ENCODE measurements around the gene HS6ST3.

HS6ST3 gene

GRCh38 chr13:96203471-96203870 lies 113.6 kb downstream of the HS6ST3 start:
- no peak for DNase-seq

GRCh38 chr13:96214824-96215445 lies 125.0 kb downstream of the HS6ST3 start:
- no peak for DNase-seq

GRCh38 chr13:96216543-96216942 lies 126.6 kb downstream of the HS6ST3 start:
- DNase-seq, result no peak

GRCh38 chr13:96218475-96218874 lies 128.6 kb downstream of the HS6ST3 start:
- no peak for DNase-seq

GRCh38 chr13:96221471-96221870 lies 131.6 kb downstream of the HS6ST3 start:
- no peak for DNase-seq

GRCh38 chr13:96223231-96223630 lies 133.3 kb downstream of the HS6ST3 start:
- DNase-seq, result no peak

GRCh38 chr13:96229356-96229755 lies 139.4 kb downstream of the HS6ST3 start:
- DNase-seq, result no peak

GRCh38 chr13:96238241-96238640 lies 148.3 kb downstream of the HS6ST3 start:
- no peak for DNase-seq

GRCh38 chr13:96238861-96239260 lies 149.0 kb downstream of the HS6ST3 start:
- DNase-seq, result no peak

GRCh38 chr13:96243376-96243775 lies 153.5 kb downstream of the HS6ST3 start:
- no peak for DNase-seq

GRCh38 chr13:96248103-96248502 lies 158.2 kb downstream of the HS6ST3 start:
- DNase-seq, result no peak

- DNase-seq, result no peak
These were observed 159.1 kb downstream of the HS6ST3 start for GRCh38 chr13:96248996-96249395.

GRCh38 chr13:96252903-96253302 lies 163.0 kb downstream of the HS6ST3 start:
- no peak for DNase-seq

- no peak for DNase-seq
These were observed 183.3 kb downstream of the HS6ST3 start for GRCh38 chr13:96273196-96273595.

GRCh38 chr13:96274046-96274445 lies 184.1 kb downstream of the HS6ST3 start:
- DNase-seq, result no peak

GRCh38 chr13:96279904-96280303 lies 190.0 kb downstream of the HS6ST3 start:
- no peak for DNase-seq

GRCh38 chr13:96284971-96285370 lies 195.1 kb downstream of the HS6ST3 start:
- no peak for DNase-seq

GRCh38 chr13:96285729-96286128 lies 195.8 kb downstream of the HS6ST3 start:
- DNase-seq, result no peak

- no peak for DNase-seq
These were observed 205.3 kb downstream of the HS6ST3 start for GRCh38 chr13:96294930-96295881.

- DNase-seq, result no peak
These were observed 207.5 kb downstream of the HS6ST3 start for GRCh38 chr13:96297360-96297759.

GRCh38 chr13:96299235-96299634 lies 209.3 kb downstream of the HS6ST3 start:
- no peak for DNase-seq

- no peak for DNase-seq
These were observed 218.7 kb downstream of the HS6ST3 start for GRCh38 chr13:96308568-96308967.

- DNase-seq, result no peak
These were observed 225.1 kb downstream of the HS6ST3 start for GRCh38 chr13:96314974-96315373.

- DNase-seq, result no peak
These were observed 248.1 kb downstream of the HS6ST3 start for GRCh38 chr13:96338030-96338429.

Data from NCI-H2081 treated with DMSO at 0.1 percent for 48 hours (cell line).